GM19099 (cell line): Measurements from ENCODE around the gene DHRS2.

Experiments
- POLR2A ChIP-seq: IDR thresholded peaks from 3 replicates; pipeline ENCODE4 v1.6.1; 2011; ENCODE audit warnings: low read depth; ENCODE audit not compliant: insufficient read length; ENCODE audit errors: extremely low read depth

The DHRS2 gene

DNA sequence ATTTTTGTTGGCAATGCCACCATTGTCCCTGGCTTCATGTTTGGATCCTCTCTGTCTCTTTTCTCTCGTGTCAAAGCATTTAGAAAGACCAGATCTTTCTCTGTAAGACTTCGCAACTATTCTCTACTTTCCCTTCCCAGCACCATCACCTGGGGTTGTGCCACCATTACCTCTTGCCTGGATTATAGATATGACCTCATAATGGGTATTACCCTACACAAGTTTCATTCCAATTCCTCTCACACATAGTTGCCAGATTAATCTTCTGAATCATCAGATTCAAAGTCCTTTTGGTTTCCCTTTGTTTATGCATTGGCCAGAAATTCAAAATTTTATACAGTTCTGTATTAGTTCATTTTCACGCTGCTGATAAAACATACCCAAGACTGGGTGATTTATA is 27.2 kb upstream of the DHRS2 start:
- no peak for TF ChIP-seq POLR2A

DNA sequence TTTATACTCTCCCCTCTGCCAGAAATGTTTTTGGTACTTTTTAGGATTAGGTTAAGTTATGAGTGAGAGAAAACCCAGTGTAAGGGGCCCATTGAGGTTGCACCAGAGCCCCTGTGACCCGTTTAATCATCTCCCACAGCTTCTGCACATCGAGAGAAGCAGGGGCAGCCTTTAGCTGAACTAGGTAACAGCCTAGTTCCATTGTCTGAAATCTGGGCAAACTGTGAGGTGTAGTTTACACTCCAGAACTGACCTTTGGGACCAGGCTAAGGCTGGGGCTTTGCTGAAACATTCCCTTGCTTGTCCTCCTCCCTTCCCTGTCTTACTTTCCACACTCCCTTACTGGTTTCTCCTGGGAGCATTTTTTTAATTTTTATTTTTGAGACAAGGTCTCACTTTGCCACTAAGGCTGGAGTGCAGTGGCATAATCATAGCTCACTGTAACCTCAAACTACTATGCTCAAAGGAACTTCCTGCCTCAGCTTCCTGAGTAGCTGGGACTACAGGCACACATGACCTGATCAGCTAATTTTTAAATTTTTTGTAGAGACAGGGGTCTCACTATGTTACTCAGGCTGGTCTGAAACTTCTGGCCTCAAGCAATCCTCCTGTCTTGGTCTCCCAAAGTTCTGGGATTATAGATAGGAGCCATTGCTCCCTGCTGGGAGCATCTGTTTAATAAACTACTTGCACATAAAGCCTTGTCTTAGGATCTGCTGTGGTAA is 25.9 kb upstream of the DHRS2 start:
- TF ChIP-seq POLR2A = no peak

DNA sequence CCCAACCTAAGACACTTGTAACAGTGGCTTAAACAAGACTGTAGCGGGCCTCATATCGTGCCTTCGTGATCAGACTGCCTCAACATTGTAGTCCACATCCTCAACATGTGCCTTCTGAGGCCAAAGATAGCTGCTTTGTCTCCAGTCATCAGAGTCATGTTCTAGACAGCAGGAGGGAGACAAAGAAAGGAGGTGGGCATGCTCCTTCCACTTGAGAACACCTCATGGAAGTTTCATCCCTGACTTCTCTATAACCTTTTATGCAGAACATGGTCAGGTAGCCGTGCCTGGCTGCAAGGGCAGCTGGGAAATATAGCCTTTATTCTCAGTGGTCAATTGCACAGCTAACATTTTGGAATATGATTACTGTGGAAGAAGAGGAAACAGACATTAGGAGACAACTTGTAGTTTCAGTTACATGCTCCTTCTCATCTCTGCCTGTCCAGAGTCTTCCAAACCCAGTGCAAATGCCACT is 25.3 kb upstream of the DHRS2 start:
- TF ChIP-seq POLR2A = no peak

DNA sequence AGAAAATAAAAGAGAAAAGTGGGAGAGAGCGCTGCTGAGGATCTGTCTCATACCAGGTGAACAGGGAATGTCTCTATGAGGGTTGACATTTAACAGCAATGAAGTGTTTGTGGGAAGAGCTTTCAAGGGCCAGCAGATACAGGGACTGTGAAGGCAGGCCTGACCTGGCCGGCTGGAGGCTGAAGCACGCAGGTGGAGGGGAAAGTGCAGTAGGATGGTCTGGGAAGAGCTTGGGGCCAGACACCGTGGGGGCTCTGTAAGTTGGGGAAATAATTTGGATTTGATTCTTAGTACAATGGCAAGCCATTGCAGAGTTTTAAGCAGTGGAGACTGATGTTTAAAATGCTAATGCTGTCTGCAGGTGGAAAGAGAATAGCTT is 23.8 kb upstream of the DHRS2 start:
- no peak for TF ChIP-seq POLR2A

DNA sequence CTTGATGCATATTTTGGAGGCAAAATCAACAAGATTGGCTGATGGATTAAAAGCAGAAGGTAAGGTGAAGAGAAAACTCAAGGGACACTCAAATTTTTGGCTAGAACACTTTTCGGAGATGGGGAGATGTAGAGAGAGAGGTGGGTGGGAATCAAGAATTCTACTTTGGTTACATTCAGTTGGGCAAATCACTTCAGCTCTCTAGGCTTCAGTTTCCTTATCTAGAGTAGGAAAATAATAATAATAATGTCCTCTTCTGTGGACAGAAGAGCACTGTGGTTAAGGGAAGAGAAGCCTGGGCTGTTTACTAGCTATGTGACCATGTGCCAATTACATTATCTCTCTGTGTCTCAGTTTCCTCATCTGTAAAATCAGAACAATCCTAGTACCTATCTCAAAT is 23.4 kb upstream of the DHRS2 start:
- no peak for TF ChIP-seq POLR2A

GRCh38 chr14:23613242-23614070 is 22.7 kb upstream of the DHRS2 start:
- TF ChIP-seq POLR2A = no peak

- TF ChIP-seq POLR2A = no peak
Observed at GRCh38 chr14:23614395-23614828, 21.8 kb upstream of the DHRS2 start.

DNA sequence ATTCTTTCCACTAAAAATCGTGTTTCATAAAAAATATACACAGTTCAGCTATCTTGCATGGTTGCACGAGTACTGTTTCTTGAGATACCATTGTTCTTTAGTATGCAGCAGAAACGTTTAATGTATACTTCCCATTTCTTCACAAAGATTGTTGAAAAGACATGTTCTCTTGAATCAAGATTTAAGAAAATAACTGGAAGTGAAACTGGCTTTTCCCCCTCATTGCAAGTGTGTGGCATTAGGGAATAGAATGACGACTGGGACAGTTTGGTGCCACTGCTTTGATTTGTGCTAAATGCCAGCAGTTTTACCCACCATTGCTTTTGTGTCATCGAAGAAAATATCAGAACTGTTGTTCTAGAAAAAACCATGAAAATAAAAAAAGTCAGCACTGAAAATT is 20.3 kb upstream of the DHRS2 start:
- TF ChIP-seq POLR2A = no peak

- TF ChIP-seq POLR2A = no peak
Observed at GRCh38 chr14:23617539-23617938, 18.6 kb upstream of the DHRS2 start.

DNA sequence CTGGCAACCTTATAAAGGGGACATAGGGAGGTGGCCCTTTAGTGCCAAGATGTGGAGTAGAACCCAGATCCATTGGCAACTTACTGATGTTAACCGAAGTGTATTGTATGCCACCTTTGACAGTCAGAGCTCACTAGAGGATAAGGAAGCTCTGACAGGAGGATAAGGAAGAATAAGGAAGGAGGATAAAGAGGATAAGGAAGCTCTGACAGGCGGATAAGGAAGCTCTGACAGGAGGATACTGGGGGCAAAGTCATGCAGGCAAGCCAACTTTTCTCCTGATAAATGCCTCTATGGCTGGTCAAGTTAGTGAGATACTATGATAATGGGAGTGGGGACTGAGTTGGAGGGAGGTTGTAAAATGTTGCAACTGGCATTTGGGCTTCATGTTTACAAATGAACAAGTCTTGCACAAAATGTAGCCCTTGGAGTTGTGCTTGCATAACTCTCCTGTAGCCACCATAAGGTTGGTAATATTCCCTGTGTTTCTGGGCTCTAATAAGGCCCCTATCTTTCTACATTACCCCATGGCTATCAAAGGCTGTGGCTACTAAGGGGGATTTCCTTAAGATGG is 17.7 kb upstream of the DHRS2 start:
- no peak for TF ChIP-seq POLR2A

GRCh38 chr14:23620177-23620702 is 15.9 kb upstream of the DHRS2 start:
- no peak for TF ChIP-seq POLR2A

GRCh38 chr14:23621204-23621931 is 14.8 kb upstream of the DHRS2 start:
- no peak for TF ChIP-seq POLR2A

GRCh38 chr14:23621932-23622730 is 14.0 kb upstream of the DHRS2 start:
- TF ChIP-seq POLR2A = no peak

DNA sequence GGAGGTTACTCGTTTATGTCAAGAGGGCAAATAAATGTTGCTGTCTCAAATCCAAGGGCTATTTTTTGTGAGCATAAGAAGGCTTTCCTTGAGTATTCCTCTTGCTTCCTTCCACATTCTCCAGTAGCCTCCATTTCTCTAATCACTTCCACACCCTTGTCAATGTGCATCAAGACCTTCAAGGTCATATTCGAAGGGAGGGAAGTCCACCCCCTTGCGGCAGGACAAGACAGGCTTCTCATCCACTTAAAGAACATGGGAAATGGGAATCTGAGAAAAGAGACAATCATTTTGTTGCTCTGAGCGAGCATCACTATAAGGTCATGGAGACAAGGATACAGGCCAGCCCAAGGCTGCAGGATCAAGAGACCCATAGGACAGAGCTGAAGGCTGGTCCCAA is 13.2 kb upstream of the DHRS2 start:
- TF ChIP-seq POLR2A = no peak

DNA sequence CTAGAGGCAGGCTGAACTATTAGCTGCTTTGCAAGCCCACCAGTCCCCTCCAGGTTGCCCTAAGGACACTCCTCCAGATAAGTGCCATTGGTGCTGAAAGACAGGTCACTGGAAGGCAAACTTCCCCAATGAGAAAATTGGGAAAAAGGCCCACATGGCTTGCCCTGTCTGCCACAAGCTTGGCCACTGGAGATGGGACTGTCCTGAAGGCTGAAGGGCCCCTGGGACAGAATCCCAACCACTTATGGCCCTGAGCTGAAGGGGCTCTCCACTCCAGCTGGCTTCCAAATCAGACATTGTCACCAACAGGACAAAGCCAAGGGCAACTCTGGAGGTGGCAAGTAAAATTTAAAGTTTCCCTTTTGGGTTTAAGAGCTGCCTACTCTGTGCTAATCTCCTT is 12.2 kb upstream of the DHRS2 start:
- TF ChIP-seq POLR2A = no peak
